ENCODE results near the gene ASPG.

The ASPG gene

DNA sequence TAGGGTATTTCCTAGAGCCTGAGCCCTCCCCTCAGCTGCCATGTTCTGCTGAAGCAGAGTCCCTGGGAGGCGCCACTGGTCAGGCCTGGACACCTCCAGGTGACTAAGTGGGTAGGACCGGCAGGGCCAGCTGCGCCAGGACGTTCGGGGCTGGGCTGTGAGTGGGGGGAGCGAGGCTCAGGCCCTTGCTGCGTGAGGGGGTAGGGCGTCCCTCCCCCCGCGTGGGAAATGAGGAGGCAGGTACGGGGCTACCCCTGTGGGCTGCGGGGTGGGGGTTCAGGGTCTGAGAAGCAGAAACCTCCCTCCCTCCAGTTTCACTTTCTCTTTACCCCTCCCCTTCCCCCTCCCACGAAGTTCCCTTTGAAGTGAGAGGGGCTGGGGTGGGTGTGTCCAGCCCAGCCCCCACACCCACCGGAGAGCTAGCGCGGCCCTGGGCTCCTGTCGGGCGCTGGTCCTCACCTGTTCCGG is 30.8 kb downstream of the ASPG start:
- H3K4me3 ChIP-seq (ENCODE audit: low read depth, low read length): no peak overlapping the region

DNA sequence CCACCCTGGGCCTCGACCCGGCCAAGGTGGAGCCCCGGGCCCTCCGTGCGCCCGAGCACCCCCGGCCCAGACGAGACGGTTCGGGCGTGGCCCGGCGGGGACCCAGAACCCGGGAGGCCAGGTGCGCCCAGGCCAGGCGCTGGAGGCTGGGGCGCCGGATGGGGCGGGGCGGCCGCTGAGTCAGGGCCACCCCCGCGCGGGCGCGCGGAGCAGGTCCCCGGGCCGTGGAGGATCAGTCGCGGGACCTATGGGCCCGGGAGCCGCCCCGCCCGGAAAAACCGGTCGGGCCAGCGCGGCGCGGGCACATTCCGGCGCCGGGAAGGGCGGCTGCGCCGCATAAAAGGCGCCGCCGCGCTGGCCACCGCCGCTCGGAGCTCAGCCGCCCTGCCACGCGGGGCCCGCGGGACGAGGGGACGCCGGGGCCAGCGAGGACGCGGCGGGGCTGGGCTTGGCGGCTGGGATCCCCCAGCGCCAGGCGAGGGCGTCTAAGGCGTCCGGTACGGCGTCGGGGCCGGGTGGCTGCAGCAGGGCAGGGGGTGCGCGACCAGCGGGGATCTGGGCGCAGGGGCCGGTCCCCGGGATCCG is 31.3 kb downstream of the ASPG start:
- H3K4me3 ChIP-seq (ENCODE audit: low read depth, low read length): peak overlapping the region; percentile 24

DNA sequence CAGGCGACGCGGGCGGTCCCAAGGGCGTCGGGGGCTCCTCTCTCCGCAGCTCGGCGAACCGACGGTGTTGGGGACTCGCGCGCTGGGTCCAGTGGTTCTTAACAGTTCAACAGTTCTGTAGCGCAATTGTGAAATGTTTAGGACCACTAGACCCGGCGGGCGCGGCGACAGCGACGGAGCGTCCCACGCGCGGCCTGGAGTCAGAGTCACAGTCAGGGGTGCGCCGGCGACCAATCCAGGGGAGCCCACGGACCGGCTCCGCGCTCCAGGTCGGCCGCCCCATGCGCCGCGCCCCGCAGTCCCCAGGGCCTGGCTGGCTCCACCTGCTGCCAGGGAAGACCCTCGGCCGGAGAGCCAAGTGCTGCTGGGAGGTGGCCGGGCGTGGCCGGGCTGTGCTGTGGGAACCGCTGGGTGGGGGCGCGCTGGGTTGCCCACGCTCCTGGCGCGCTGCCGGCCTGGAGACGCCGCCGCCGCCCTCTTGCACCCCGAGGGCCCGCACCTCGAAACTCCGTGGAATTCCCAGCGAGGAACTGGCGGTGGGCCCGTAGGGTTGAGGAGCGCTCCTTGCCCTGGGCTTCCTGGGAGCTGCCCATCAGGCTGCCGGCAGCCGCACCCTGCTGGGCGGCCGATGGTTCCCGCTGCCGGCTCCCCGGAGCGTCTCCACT is 32.0 kb downstream of the ASPG start:
- peak overlapping the region; percentile 24 for H3K4me3 ChIP-seq (ENCODE audit: low read depth, low read length)

DNA sequence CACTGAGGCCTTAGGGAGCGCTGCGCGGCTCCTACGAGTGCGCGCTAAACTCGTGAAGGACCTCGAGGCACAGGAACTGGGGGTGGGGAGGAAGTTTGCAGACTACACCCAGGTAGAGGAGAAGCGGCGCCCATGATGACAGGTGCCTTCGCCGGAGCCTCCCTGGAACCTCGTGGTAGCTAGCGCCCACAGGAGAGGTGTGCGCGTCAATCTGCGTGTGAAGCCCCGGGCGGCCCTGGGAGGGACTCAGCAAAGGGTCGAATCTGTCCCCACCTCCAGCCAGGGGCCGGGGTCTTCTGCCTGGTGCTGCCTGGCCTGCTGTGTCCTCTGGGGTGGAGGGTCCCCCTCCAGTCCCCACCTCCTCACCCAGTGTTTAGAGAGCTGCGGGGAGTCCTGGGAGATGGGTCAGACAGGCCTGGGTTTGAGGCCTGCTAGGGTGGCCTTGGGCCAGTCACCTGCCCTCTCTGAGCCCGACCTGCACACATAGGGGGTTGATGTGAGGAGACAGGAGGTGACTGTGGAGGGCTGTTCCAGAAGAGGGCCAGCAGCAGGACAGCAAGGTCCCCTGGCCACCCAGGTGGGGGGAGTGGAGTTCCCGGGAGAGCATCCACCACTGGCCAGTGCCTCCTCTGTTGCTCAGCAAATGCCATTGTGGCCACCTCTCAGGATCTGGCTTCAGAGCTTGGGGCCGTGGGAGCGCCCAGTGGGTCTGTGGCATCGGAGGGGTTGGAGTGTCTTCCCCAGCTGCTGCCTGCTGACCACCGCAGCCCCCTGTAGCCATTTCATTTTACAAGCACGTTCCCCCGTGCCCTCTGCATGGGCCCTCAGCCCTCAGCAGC is 32.7 kb downstream of the ASPG start:
- H3K4me3 ChIP-seq (ENCODE audit: low read depth, low read length): no peak overlapping the region

DNA sequence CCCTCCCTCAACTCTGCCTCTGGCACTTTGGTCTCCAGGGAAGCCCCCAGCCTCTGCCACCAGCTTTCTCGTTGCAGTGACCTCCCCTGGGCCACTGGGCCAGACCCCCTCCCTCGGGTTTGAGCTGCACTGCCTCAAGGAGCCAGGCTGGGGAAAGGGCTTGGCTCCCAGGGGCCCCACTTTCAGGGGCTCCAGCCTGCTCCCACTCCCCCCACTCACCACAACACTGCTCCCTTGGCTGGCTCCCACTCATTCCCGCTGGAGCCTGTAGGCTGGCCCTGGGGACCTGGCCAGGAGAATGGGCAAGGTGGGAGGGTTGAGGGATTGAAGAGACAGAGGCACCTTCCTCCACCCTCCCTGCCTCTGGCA is 33.6 kb downstream of the ASPG start:
- H3K4me3 ChIP-seq (ENCODE audit: low read depth, low read length): no peak overlapping the region

DNA sequence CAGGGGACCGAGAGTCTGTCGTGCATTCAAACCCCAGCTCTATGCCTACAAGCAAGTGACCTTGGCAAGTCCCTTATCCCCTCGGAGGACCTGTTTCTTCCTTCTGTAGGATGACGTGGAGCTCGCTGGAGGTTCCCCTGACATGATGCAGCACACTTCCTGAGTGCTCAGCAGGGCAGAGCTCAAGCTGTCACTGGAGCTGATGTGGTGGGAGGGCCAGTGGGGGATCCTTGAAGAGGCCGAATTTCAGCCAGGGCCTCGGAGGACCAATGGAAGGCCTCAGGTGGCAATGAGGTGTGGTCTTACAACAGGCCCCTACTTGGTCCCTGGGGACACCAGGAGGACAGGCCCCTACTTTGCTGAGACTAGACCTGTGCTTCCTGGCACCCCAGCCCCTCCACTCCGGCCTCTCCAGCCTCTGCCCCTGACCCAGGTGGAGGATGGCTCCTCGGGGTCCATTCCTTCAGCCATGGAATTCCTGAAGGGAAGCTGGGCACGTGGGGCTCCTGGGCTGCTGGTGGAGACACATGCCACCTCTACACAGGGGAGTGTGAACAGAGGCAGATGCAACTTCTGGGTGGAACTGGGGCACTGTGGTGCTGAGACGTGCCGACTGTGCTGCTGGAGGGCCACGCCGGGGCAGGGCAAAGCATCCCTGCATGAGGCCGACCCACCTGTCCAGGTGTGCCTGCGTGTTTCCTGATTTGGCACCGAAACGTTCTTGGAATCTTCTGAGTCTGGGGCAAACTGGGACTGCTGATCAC is 34.2 kb downstream of the ASPG start:
- no peak overlapping the region for H3K4me3 ChIP-seq (ENCODE audit: low read depth, low read length)

DNA sequence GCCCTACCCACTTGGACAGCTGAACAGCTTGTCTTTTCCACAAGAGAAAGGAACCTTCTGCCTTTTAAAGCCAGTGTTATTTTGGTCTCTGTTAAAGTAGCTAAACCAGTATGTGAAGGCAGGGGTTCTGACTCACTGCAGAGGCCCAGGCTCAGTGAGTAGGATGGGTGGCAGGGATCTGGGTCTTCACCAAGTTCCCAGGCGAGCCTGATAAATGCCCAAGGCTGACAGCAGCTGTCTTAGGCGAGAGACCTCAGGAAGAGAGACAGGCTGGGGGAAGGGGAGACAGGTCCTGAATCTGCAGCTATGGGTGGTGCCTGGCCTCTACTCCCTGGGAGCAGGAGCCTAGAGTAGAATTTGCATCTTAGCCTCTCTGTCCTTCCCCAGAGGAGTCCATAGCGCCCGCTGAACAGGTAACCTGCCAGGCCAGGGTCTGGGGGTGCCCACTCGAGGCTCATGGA is 34.8 kb downstream of the ASPG start:
- H3K4me3 ChIP-seq (ENCODE audit: low read depth, low read length): no peak overlapping the region

DNA sequence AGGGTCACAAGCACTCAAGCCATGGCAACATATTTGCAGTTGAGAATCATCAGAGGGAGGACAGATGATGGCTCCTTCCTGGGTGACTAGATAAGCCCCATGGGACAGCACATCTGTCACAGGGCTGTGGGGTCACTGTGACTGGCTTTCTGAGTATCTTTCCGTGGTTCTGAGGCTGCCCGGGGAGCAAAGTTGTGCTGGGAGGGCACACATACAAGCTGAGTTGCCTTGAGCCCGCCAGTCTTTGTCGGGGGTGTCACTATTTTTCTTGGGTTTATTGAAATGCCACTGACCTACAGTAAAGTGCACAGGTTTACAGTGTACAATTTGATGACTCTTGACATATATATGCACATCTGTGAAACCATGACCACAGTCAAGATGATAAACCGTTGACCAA is 35.6 kb downstream of the ASPG start:
- no peak overlapping the region for H3K4me3 ChIP-seq (ENCODE audit: low read depth, low read length)

DNA sequence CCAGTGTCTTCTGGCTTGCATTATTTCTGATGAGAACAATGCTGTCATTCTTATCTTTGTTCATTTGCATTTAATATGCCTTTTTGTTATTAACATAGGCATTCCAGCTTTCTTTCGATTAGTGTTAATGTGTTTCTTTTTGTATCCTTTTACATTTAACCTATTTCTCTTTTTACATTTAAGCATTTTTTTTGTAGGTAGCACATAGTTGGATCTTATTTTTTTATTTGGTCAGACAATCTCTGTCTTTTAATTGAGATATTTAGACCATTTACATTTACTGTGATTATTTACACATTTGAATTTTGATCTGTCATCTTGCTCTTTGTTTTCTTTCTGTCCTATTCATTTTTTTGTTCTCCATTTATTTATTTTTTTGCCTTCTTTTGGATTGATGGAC is 38.4 kb downstream of the ASPG start:
- no peak overlapping the region for H3K4me3 ChIP-seq (ENCODE audit: low read depth, low read length)

DNA sequence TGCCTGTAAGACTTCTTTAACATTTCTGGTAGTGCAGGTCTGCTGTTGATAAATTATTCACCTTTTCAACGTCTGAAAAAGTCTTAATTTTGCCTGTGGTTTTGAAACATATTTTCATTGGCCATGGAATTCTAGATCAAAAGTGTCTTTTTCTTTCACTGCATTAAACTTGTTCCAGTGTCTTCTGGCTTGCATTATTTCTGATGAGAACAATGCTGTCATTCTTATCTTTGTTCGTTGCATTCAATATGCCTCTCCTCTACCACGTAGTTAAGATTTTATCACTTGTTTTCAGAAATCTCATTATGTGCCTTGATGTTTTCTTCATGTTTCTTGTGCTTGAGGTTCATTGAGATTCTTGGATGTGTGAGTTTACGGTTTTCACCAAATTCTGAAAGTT is 39.5 kb downstream of the ASPG start:
- H3K4me3 ChIP-seq (ENCODE audit: low read depth, low read length): no peak overlapping the region

DNA sequence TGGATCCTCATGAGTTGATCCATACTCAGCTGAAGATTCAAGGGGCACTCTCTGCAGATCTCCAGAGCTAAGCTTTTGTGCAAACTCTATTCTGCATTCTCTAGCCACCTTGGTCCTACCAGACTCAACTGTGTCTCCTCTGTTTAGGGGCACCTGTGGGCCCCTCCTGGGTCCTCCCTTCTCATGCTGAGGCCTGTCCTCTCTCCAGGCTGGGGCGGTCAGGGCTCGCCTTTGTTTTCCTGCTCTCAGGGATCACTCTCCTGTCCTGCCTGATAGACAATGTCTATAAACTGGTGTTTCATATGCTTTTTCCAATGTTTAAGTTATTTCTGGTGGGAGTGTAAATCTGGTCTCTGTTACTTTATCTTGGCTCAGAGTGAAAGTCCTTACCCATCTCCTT is 41.3 kb downstream of the ASPG start:
- no peak overlapping the region for H3K4me3 ChIP-seq (ENCODE audit: low read depth, low read length)

DNA sequence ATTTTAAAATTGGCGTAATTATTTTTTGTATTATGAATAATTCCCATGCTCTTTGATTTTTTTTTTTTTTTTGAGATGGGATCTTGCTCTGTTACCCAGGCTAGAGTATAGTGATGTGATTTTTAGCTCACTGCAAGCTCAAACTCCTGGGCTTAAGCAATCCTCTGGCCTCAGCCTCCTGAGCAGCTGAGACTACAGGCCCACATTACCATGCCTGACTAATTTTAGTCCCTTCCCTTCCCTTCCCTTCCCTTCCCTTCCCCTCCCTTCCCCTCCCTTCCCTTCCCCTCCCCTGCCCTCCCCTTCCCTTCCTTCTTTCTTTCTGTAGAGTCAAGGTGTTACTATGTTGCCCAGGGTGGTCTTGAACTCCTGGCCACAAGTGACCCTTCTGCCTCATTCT is 43.5 kb downstream of the ASPG start:
- no peak overlapping the region for H3K4me3 ChIP-seq (ENCODE audit: low read depth, low read length)

DNA sequence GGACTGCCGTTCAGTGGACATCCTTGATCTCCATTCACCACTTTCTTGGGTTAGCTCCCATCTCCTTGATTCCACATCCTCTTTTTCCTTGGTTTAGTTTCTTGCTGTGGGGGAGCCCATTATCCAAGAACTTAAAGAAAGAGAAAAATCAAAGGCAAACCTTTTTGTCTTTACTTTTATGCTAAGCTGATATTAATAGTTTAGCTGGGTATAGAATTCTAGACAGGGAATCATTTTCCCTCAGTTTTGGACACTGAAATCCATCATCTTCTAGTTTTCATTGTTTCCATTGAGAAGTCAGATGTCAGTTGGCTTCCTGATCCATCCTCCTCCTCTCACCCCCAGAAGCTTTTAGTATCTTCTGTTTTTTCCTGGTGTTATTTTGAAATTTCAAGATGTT is 44.1 kb downstream of the ASPG start:
- H3K4me3 ChIP-seq (ENCODE audit: low read depth, low read length): no peak overlapping the region

DNA sequence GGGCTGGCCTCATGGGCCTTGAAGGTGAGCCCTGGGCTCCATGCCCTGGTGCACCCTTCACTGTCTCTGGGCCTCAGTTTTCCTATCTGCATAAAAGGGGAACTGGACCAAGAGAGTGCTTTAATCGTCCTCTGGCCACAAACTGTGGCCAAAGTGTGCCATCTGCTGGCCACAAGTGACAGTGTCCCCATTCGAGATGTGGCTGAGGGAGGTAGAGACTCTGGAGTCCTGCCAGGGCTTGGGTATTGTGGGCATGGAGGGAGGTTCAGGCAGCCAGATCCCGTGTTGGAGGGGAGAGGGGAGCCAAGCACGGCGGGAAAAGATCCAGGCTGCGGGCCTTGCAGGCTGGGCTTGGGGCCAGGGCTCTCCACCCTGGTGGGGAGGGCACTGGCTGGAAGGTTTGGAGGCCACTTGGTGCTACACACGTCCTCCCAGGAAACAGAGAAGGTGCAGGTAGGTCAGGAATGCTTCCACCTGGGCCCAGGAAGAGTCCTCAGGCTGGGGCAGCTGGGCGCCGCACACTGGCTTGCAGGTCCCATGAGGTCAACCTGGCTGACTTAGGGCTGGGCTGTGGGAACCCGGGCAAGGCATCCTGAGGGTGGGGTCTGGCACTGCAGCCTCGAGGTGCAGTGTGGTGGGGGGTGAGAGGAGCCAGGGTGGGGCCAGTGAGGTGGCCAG is 45.6 kb downstream of the ASPG start:
- no peak overlapping the region for H3K4me3 ChIP-seq (ENCODE audit: low read depth, low read length)

DNA sequence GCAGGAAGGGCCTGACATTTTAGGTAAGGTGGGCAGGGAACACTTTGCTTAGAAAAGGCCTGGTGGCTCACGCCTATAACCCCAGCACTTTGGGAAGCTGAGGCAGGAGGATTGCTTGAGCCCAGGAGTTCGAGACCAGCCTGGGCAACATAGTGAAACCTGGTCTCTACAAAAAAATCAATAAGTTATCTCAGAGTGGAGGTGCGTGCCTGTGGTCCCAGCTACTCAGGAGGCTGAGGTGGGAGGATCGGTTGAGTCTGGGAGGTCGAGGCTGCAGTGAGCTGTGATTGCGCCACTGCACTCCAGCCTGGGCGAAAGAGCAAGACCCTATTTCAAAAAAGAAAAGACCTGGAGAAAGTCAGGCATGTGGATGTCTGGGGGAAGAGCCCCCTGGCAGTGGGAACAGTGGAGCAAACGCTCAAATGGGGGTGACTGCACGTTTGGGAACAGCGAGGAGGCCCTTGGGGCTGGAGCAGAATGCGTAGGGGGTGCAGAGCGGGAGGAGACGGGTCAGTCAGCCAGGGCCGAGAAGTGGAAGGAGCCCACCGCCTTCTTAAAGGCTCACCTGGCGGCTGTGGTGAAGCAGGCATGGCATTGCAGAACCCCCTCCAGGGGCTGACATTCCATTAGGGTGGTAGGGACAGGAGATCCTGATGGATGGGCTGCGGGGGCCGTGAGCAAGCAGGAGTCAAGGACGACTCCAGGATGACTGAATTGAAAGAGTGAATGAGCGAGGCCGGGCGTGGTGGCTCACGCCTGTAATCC is 46.6 kb downstream of the ASPG start:
- H3K4me3 ChIP-seq (ENCODE audit: low read depth, low read length): no peak overlapping the region

DNA sequence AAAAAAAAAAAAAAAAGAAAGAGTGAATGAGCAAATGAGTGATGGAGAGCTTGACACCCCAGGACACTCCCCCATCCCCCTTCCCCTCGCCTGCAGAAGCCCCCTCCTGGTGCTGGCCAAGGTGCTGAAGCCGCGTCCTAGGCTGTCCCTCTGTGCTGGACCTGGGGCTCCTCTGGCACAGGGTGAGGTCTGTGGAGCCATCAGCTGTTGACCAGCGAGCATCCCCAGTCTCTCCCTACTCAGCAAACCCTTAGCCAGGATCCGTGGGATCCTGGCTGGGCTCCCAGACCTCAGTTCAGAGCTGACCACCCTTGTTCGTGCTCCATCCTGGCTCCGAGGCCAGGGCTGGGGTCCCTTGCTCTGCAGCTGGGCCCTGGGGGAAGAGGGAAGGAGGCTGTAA is 47.5 kb downstream of the ASPG start:
- no peak overlapping the region for H3K4me3 ChIP-seq (ENCODE audit: low read depth, low read length)

DNA sequence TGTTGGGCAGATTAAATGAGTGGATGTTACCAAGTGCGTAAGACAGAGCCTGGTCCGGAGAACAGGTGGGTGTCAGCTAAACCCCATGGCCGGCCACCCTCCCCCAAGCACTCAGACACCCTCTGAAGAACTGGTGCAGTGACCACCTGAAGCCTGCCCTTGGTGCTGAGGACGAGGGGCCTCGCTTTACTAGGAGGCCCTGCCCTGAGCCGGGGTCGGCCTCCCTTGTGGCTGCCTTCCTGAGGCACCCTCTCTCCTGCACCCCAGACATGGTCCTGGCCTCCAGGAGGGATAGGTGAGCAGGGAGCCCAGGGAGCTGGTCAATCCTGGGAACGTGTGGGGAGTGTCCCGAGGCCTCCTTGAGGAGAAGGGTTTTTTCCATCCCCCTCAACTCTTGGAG is 48.0 kb downstream of the ASPG start:
- no peak overlapping the region for H3K4me3 ChIP-seq (ENCODE audit: low read depth, low read length)

DNA sequence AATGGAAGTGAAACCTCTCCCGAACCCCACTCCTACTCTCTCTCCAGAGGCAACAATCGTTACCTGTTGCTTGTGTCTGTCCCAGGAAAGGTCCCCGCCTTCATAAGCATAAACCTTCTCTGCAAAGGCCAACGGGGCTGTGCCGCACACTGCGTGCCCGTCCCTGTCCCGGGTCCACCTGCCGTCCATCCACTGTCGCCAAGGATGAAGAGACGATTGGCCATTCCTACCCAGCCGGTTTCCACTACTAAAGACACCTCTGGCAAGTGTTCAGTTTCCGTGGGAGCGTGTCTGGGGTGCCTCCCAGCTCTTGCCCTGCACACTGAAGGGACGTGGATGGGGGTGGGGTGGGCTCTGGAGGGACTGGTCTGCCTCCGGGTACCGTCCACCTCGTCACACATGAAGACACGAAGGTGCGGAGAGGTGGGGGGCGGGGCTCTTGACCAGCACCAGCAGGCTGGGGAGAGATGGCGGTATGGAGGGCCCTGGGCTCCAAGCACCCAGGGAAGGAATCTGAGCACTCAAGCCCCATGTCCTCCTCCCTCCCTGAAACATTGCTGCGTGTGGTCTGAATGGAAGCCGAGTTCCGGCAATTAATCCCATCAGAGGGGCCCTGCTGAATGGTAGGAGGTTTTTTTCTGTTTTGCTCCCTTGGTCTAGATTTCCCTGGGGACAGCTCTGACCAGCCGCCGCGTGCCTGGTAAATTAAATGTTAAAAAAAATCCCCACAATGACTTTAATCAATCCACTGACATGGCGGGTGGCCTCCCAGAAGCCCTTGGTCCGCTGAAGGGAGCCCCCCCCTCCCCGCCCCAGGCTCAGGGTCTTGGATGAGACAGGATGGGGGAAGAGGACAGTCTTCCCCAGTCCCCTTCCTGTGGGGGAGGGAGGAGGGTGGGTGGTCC is 48.8 kb downstream of the ASPG start:
- H3K4me3 ChIP-seq (ENCODE audit: low read depth, low read length): no peak overlapping the region
